C4-2B (cell line): ENCODE data around the gene KASH5.

ENCODE experiments used
- H3K27ac ChIP-seq: fragments of 450-650 bp; 2 replicates; pipeline ENCODE4 v1.5.1; 2017
- CTCF ChIP-seq: fragments of 450-650 bp; conservative IDR thresholded peaks from 2 replicates; pipeline ENCODE4 v1.5.1; 2017; ENCODE audit warnings: mild to moderate bottlenecking
- ZFX ChIP-seq: fragments of 450-650 bp; IDR thresholded peaks from 2 replicates; pipeline ENCODE4 v1.6.1; 2017

The KASH5 gene

GRCh38 chr19:49356382-49356781 is 31.7 kb upstream of the KASH5 start:
- TF ChIP-seq CTCF, result no peak
- no peak for TF ChIP-seq ZFX
- H3K27ac ChIP-seq, result peak overlapping the region; percentile 48

- H3K27ac ChIP-seq, result peak overlapping the region; percentile 48
Observed at GRCh38 chr19:49357186-49357585, 30.9 kb upstream of the KASH5 start.

GRCh38 chr19:49359851-49360820 is 27.9 kb upstream of the KASH5 start:
- no peak for TF ChIP-seq ZFX
- no peak for TF ChIP-seq CTCF
- no peak overlapping the region; the same call in 1 of the 2 replicates for H3K27ac ChIP-seq

More at GRCh38 chr19:49357186-49357585, 30.9 kb upstream of the KASH5 start:
- no peak for TF ChIP-seq ZFX
- no peak for TF ChIP-seq CTCF

DNA sequence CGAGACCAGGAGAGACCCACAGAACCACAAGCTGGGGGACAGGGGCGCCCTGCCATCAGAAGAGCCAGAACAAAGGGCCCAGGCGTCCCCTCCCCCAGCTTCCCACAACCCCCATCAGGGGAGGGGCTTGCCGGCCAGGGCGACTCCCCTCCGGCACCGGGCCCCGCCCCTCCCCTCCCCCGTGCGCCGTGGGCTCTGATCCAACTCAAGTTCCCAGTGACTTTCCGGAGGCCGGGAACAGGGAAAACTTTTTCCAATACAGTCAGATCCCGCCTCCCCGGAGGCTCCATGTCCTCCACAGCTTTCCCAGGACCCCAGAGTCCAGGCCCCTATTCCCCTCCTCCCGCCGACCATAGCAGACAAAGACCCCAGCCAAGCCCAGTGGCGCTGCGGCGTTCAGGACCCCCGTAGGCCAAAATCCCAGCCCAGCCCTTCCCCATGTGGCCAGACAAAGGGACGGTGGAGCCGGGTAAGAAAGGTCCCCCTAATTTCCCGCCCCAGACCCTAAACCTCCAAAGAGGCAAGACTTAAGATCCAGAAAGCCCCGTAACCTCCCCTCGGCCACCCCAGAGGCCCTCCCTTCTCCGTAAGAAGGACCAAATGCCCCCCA is 26.5 kb upstream of the KASH5 start:
- peak overlapping the region; percentile 78 for H3K27ac ChIP-seq
- no peak for TF ChIP-seq ZFX
- no peak for TF ChIP-seq CTCF

DNA sequence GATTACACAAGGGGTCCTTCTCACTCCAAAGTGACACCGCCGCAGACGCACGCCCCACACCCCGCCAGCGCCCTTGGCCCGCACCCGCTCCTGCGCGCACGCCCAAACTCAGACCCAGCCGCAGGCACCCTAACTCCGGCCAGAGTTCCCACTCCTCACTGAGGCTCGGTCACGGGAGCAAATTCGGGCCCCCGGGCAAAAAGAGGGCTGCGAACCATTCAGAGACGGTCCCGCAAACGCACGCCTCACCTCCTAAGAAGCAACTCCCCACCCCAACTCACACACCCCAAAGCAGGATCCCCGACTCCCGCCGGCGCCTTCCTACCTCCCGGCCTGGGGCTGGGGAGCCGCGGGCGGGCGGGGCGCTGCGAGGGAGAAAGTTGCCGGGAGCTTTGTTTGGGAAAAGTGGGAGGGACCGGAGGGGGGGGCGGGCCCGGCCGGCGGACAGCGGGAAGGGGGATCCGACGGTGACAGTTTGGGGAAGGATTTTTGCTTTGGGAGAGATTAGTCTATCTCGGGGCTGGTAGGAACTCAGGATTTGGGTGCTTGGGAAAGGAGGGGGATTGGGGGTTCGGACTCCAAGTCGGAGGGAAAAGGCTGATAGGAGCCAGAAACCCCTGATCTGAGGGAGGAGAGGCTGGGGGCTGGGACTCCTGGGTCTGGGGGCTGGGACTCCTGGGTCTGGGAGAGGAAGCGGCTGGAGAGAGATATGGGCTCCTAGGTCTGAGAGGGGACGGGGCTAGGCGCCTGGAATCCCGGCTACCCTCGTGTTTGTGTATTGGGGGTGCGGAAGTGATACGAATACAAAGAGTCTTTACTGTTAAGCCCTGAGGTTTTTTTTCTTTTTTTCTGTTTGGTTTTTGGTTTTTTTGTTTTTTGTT is 25.8 kb upstream of the KASH5 start, which contains the start of gene TEAD2:
Gene TEAD2, minus strand, starts transcription at position 369 of the 881 bp plus-strand sequence. CDS start 2,341 bp downstream, outside the sequence.
- H3K27ac ChIP-seq, result peak within 1 kb of the TSS; percentile 78
- no peak for TF ChIP-seq CTCF
- no peak for TF ChIP-seq ZFX

DNA sequence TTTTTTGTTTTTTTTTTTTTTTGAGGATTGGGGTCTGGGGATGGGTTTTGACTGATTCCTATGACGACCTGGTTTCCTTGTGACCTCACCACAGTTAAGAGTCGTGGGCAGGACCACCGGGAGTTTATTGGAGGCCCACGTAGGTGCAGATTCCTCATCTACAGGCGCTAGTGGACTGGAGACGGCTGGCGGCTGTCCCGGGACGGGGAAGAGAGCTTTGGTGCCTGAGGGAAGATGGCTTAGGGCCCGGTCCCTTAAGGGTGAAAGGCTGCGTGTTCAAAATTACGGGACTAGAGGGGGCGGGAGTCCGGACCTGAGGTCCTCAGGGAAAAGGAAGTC is 25.2 kb upstream of the KASH5 start:
- TF ChIP-seq ZFX (no peak), CTCF (no peak)
- H3K27ac ChIP-seq, result peak overlapping the region; percentile 78
